Measurements from ENCODE around the gene B4GALT1. TPM values are rescaled to one million over a fixed set of nuclear protein-coding genes. Genes with fewer than 3 reads are reported as not detected.

The B4GALT1 gene
- total and polyA plus RNA-seq, 2 of the 8 experiments (the other 6 are each of a cell fraction or from before 2014, with no cell fraction given): 12.8 to 18.2 TPM

- no peaks in the 10 kb centered on the region for H4K20me1 ChIP-seq (replicated peaks in 1 of 2; ENCODE audit: control insufficient read depth in 1 of 2, insufficient read depth in 2 of 2, low read length in 2 of 2)
- H2BK12ac ChIP-seq (ENCODE audit: low read depth, low read length): no peak overlapping the region
- no peak overlapping the region for H2BK5ac ChIP-seq (ENCODE audit: low read depth, low read length)
- no peak overlapping the region for H2BK120ac ChIP-seq (replicated peaks; ENCODE audit: low read depth, low read length)
- no peaks in the 10 kb centered on the region for H3K36me3 ChIP-seq (ENCODE audit: control insufficient read depth in 2 of 4, insufficient read depth in 4 of 4, low read length in 3 of 4)
- H4K5ac ChIP-seq (ENCODE audit: insufficient read length, low read depth, low read length): no peak overlapping the region
- H3K27ac ChIP-seq (ENCODE audit: low read depth, low read length): no peak overlapping the region
- 53% methylated on average over 3 of the region's 3 CpGs; no CpG with 5 or more reads in 1 of the 2 experiments for WGBS, 2 experiments (ENCODE audit: extremely low coverage in 1 of 2, insufficient coverage in 1 of 2, insufficient read length in 1 of 2, insufficient replicate concordance in 2 of 2, low coverage in 1 of 2, low lambda C conversion rate in 2 of 2, missing lambda C conversion rate in 1 of 2)
- no peak overlapping the region for H2AK5ac ChIP-seq (ENCODE audit: low read depth, low read length)
- no peaks in the 10 kb centered on the region for H3K79me1 ChIP-seq (ENCODE audit: low read depth, low read length)
- POLR2A ChIA-PET (ENCODE audit: partially characterized antibody): interaction anchor here (0.6 to 1.5 kb wide), 3 partner anchors 11 to 327 kb away, joined by 3 to 6 read pairs (median 5); partner anchors contain the start of gene B4GALT1
- H2AFZ ChIP-seq (ENCODE audit: low read length): no peak overlapping the region
- H3K23ac ChIP-seq (ENCODE audit: insufficient read length): no peak overlapping the region
- no peak overlapping the region for H4K91ac ChIP-seq (replicated peaks; ENCODE audit: insufficient read length, low read length)
- H3K56ac ChIP-seq (replicated peaks; ENCODE audit: insufficient read length, low read depth, low read length): no peak overlapping the region
- no peaks in the 10 kb centered on the region for H3K9me3 ChIP-seq (ENCODE audit: insufficient read depth in 2 of 2, low read depth in 1 of 2, low read length in 1 of 2)
- no peak overlapping the region for H2BK20ac ChIP-seq (ENCODE audit: low read length)
- CTCF ChIA-PET (ENCODE audit: partially characterized antibody): interaction anchor here (0.6 kb wide), 1 partner anchor 63 kb away, joined by 3 read pairs; no protein-coding TSS in a partner anchor
- TF ChIP-seq MAFK (IDR thresholded peaks at IDR 0.05; ENCODE audit: low read depth, low read length): peak; percentile 30; the same call in 1 of the 2 replicates
- TF ChIP-seq POLR2A (IDR thresholded peaks at IDR 0.05; ENCODE audit: control extremely low read depth in 1 of 2, low read depth in 2 of 2, low read length in 2 of 2): no peak
- H2BK15ac ChIP-seq (ENCODE audit: low read length): no peak overlapping the region
- H3K23me2 ChIP-seq (ENCODE audit: low read depth, low read length): no peaks in the 10 kb centered on the region
- peaks cover 0 to 7% of the 10 kb centered on the region in 2 experiments; a peak in 1 of 4 replicates for H3K79me2 ChIP-seq (ENCODE audit: control insufficient read depth in 1 of 2, insufficient read depth in 2 of 2, low read length in 2 of 2)
- no peak overlapping the region for H3K14ac ChIP-seq (ENCODE audit: insufficient read length)
- H3K27me3 ChIP-seq (replicated peaks in 1 of 4; ENCODE audit: control insufficient read depth in 3 of 4, extremely low read depth in 1 of 4, insufficient read depth in 3 of 4, low read length in 3 of 4): no peaks in the 10 kb centered on the region
- no peak overlapping the region for H3K4ac ChIP-seq (replicated peaks; ENCODE audit: insufficient read length, low read depth, low read length)
- DNase-seq (ENCODE audit: low read depth in 1 of 2, low spot score in 2 of 2) (no peak), FAIRE-seq (no peak)
- H3K9ac ChIP-seq (replicated peaks in 1 of 4; ENCODE audit: extremely low read depth in 1 of 4, low read depth in 3 of 4, low read length in 3 of 4): no peak overlapping the region
- H3K4me3 ChIP-seq (ENCODE audit: extremely low read depth in 1 of 4, insufficient read depth in 2 of 4, low read depth in 3 of 4, low read length in 4 of 4): no peak overlapping the region
- H3K4me1 ChIP-seq (replicated peaks in 1 of 4; ENCODE audit: control insufficient read depth in 3 of 4, insufficient read depth in 4 of 4, low read length in 3 of 4): peaks cover 0 to 5% (median 4%) of the 10 kb centered on the region in 4 experiments; a peak in 2 of 7 replicates
- no peak overlapping the region for H4K8ac ChIP-seq (ENCODE audit: extremely low read depth, insufficient read depth, low read length)
- H3K18ac ChIP-seq (ENCODE audit: extremely low read depth, low read length): no peak overlapping the region
- no peak overlapping the region for H3K4me2 ChIP-seq (ENCODE audit: insufficient read depth in 1 of 2, low read depth in 2 of 2, low read length in 2 of 2)
Observed at GRCh38 chr9:33154371-33154770, 12.8 kb downstream of the B4GALT1 start.
